GM12878 (cell line): ENCODE measurements around the gene GORASP2. TPM values are rescaled to one million over a fixed set of nuclear protein-coding genes. Genes with fewer than 3 reads are reported as not detected.

Experiments used
- ATF7 ChIP-seq: fragments of 450-650 bp; IDR thresholded peaks from 2 replicates; pipeline ENCODE4 v1.6.1; 2016; ENCODE audit warnings: low read depth, mild to moderate bottlenecking
- BCL11A ChIP-seq: IDR thresholded peaks from 2 replicates; pipeline ENCODE4 v1.6.1; 2011; ENCODE audit warnings: low read depth, low read length
- BCL3 ChIP-seq: IDR thresholded peaks from 2 replicates; pipeline ENCODE4 v1.6.1; 2011; ENCODE audit warnings: borderline replicate concordance, low read depth, mild to moderate bottlenecking, moderate library complexity, low read length; ENCODE audit not compliant: insufficient read depth, poor library complexity, severe bottlenecking
- BHLHE40 ChIP-seq, 2 experiments: fragments of 450-650 bp in 1 of 2; IDR thresholded peaks; 2 replicates each; pipeline ENCODE4 v1.6.1; 2011 to 2017; ENCODE audit warnings: low read depth in 2 of 2, borderline replicate concordance in 1 of 2, improper control_type of control experiment in 1 of 2, low read length in 1 of 2, mild to moderate bottlenecking in 1 of 2
- CBX3 ChIP-seq: fragments of 200-600 bp; sonication (generic); IDR thresholded peaks from 2 replicates; pipeline ENCODE4 v1.6.1; 2016; ENCODE audit warnings: low read depth, borderline replicate concordance
- CBX5 ChIP-seq: sonication (generic); IDR thresholded peaks from 2 replicates; pipeline ENCODE4 v1.6.1; 2016; ENCODE audit warnings: low read depth, moderate library complexity, mild to moderate bottlenecking, inconsistent platforms
- CEBPB ChIP-seq, 2 experiments: fragments of 150-350 bp in 1 of 2; IDR thresholded peaks; 2 replicates each; pipeline ENCODE4 v1.6.1; 2012 to 2014; ENCODE audit warnings: low read depth in 2 of 2, low read length in 2 of 2, borderline replicate concordance in 1 of 2, inconsistent platforms in 1 of 2
- CHD2 ChIP-seq: IDR thresholded peaks from 2 replicates; pipeline ENCODE4 v1.6.1; 2011; ENCODE audit warnings: low read depth, low read length, improper control_type of control experiment, borderline replicate concordance
- E2F8 ChIP-seq: fragments of 450-650 bp; IDR thresholded peaks from 2 replicates; pipeline ENCODE4 v1.6.1; 2018; ENCODE audit warnings: mild to moderate bottlenecking, low read depth, moderate library complexity; ENCODE audit not compliant: partially characterized antibody
- HDAC2 ChIP-seq: fragments of 200-600 bp; sonication (generic); IDR thresholded peaks from 2 replicates; pipeline ENCODE4 v1.6.1; 2017
- LARP7 ChIP-seq: fragments of 450-650 bp; IDR thresholded peaks from 2 replicates; pipeline ENCODE4 v1.6.1; 2017; ENCODE audit warnings: mild to moderate bottlenecking
- NFXL1 ChIP-seq: fragments of 450-650 bp; IDR thresholded peaks from 2 replicates; pipeline ENCODE4 v1.6.1; 2017; ENCODE audit warnings: antibody characterized with exemption, mild to moderate bottlenecking, borderline replicate concordance
- NFYB ChIP-seq: IDR thresholded peaks from 2 replicates; pipeline ENCODE4 v1.6.1; 2011; ENCODE audit warnings: low read depth, mild to moderate bottlenecking, low read length, improper control_type of control experiment, moderate library complexity; ENCODE audit not compliant: insufficient read depth
- PKNOX1 ChIP-seq: fragments of 450-650 bp; IDR thresholded peaks from 2 replicates; pipeline ENCODE4 v1.6.1; 2016; ENCODE audit warnings: mild to moderate bottlenecking
- POLR2A ChIP-seq: IDR thresholded peaks from 2 replicates; pipeline ENCODE4 v1.6.1; 2011; ENCODE audit warnings: low read depth, mild to moderate bottlenecking, low read length
- POU2F2 ChIP-seq: IDR thresholded peaks from 3 replicates; pipeline ENCODE4 v1.6.1; 2011; ENCODE audit warnings: low read depth, mild to moderate bottlenecking, low read length, borderline replicate concordance
- RCOR1 ChIP-seq: conservative IDR thresholded peaks from 2 replicates; pipeline ENCODE4 v1.6.1; 2012; ENCODE audit warnings: low read depth, low read length, improper control_type of control experiment
- RUNX3 ChIP-seq: IDR thresholded peaks from 2 replicates; pipeline ENCODE4 v1.6.1; 2012; ENCODE audit warnings: low read length, inconsistent platforms
- SREBF1 ChIP-seq: IDR thresholded peaks from 2 replicates; pipeline ENCODE4 v1.6.1; 2012; ENCODE audit warnings: mild to moderate bottlenecking, low read length
- SUZ12 ChIP-seq: fragments of 200-600 bp; sonication (generic); IDR thresholded peaks from one replicate; pipeline ENCODE4 v1.6.1; 2018; ENCODE audit warnings: antibody characterized with exemption, mild to moderate bottlenecking; ENCODE audit not compliant: unreplicated experiment
- ZNF217 ChIP-seq: fragments of 450-650 bp; IDR thresholded peaks from 2 replicates; pipeline ENCODE4 v1.6.1; 2017; ENCODE audit warnings: antibody characterized with exemption, mild to moderate bottlenecking
- polyA plus RNA-seq, 11 experiments: library from polyadenylated mRNA; depleted of rRNA in 4 of 11; unstranded in 6 of 11; stranded (reverse) in 5 of 11; fragments of >200 nt; fragmentation: Nextera tagmentation in 4 of 11; fragmentation: Illumina TruSeq in 1 of 11; extraction: Ambion mirVana in 4 of 11; extraction: Trizol in 1 of 11; gene quantifications; 1 replicate in 1 of 11; 2 replicates in 10 of 11; pipeline versions ENCODE4 v1.2.1 to v1.2.3, GENCODE V29; 2011 to 2016; ENCODE audit warnings: inconsistent platforms in 2 of 11, missing spikeins in 2 of 11, low read depth in 1 of 11
- total RNA-seq, 4 experiments: library from RNA; depleted of rRNA in 3 of 4; stranded (reverse); fragments of >200 nt in 3 of 4; fragmentation: Illumina TruSeq in 1 of 4; extraction: Trizol in 1 of 4; gene quantifications; 2 replicates each; pipeline versions ENCODE4 v1.2.1 to v1.2.3, GENCODE V29; 2013 to 2021
- TF ChIP-seq, protein P1 (sequence below): fragments of 450-650 bp; formaldehyde crosslinking; IDR thresholded peaks from 2 replicates; pipeline ENCODE4 v1.5.0; 2022; ENCODE audit warnings: mild to moderate bottlenecking, missing genetic modification characterization

Gene GORASP2
- total and polyA plus RNA-seq, 10 of the 15 experiments (the other 5 are each of a cell fraction or from before 2014, with no cell fraction given): 26.3 to 169 (median 103) TPM

DNA sequence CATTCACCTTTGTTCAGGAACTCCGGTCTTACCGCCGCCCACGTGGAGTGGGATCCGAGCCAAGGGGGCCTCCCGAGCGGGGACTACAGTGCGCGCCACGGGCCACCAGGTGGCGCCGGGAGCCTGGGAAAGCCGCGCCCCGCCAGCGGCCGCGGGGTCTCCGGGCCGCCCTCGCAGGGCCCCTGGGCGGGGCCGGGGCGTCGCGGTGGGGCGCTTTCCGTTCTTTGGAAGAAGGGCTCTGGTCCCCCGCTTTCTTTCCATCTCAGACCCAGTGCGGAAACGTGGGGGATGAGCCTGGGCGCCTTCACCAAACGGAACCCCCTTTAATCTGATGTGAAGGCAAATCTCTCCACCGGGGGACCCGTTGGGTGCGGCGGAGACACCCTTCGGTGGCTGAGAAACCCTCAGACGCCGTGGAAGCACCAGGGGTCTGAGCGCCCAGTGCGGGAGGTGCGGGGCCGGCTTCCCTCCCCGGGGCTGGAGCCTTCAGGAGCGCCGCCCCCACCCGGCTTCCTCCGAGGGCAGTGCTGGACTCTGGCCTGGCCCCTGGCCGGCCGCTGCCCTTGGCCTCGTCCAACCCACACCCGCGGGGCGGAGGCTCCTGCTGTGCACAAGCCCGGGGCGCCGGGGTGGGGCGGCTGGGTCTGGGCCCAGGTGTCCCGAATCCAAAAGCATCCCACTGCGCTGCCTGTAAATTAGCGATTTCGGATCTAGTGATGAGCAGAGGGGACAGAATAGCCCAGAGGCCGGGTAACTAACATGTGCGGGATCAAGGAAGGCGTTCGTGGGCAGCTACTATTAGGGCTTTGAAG is 44.6 kb downstream of the GORASP2 start (continued):
- peak; percentile 68 for TF ChIP-seq BCL3
- TF ChIP-seq PKNOX1: no peak
- peak; percentile 73; the same call in 1 of the 2 replicates for TF ChIP-seq CBX5
- TF ChIP-seq RUNX3: peak; percentile 55
- TF ChIP-seq POU2F2: no peak
- TF ChIP-seq NFYB: no peak
- 0 out of 2 replicates have a peak, but pooled peaks have one; percentile 13 for TF ChIP-seq CHD2
- no peak for TF ChIP-seq BCL11A
- TF ChIP-seq CEBPB (IDR thresholded peaks at IDR 0.05; ENCODE audit: borderline replicate concordance in 1 of 2, low read depth in 2 of 2, low read length in 2 of 2): no peak; a peak in 1 of 4 replicates
- TF ChIP-seq SUZ12: no peak
- TF ChIP-seq LARP7: peak; percentile 87
- 0 out of 2 replicates have a peak, but pooled peaks have one; percentile 73 for TF ChIP-seq RCOR1
- TF ChIP-seq SREBF1: no peak
- peak; percentile 80 for TF ChIP-seq ZNF217
- TF ChIP-seq HDAC2: no peak
- peak; percentile 74 for TF ChIP-seq POLR2A
- TF ChIP-seq, protein P1, sequence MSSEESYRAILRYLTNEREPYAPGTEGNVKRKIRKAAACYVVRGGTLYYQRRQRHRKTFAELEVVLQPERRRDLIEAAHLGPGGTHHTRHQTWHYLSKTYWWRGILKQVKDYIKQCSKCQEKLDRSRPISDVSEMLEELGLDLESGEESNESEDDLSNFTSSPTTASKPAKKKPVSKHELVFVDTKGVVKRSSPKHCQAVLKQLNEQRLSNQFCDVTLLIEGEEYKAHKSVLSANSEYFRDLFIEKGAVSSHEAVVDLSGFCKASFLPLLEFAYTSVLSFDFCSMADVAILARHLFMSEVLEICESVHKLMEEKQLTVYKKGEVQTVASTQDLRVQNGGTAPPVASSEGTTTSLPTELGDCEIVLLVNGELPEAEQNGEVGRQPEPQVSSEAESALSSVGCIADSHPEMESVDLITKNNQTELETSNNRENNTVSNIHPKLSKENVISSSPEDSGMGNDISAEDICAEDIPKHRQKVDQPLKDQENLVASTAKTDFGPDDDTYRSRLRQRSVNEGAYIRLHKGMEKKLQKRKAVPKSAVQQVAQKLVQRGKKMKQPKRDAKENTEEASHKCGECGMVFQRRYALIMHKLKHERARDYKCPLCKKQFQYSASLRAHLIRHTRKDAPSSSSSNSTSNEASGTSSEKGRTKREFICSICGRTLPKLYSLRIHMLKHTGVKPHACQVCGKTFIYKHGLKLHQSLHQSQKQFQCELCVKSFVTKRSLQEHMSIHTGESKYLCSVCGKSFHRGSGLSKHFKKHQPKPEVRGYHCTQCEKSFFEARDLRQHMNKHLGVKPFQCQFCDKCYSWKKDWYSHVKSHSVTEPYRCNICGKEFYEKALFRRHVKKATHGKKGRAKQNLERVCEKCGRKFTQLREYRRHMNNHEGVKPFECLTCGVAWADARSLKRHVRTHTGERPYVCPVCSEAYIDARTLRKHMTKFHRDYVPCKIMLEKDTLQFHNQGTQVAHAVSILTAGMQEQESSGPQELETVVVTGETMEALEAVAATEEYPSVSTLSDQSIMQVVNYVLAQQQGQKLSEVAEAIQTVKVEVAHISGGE: no peak
- TF ChIP-seq BHLHE40 (IDR thresholded peaks at IDR 0.05; ENCODE audit: borderline replicate concordance in 1 of 2, low read depth in 2 of 2, low read length in 1 of 2): peak; percentile 52 to 74; a peak in 3 of 4 replicates
- TF ChIP-seq ATF7: no peak
- no peak for TF ChIP-seq E2F8
- TF ChIP-seq CBX3: no peak
- peak; percentile 84 for TF ChIP-seq NFXL1
